Iris pigment epithelial cell (primary cell): Measurements from ENCODE around the gene PIK3C3.

ENCODE experiments used
- DNase-seq: peaks from one replicate; pipeline ENCODE4 v3.0.0-alpha.2; 2011; ENCODE audit warnings: low read depth

PIK3C3 gene

GRCh38 chr18:41954827-41955613 is at the start of gene PIK3C3:
Gene PIK3C3, plus strand, starts transcription at chr18:41955234. Its CDS starts 58 bp downstream, at chr18:41955292.
- peak; percentile 99 for DNase-seq

GRCh38 chr18:41905786-41906527 is 49.1 kb upstream of the PIK3C3 start:
- DNase-seq = no peak

- peak; percentile 66 for DNase-seq
Observed at GRCh38 chr18:41906528-41907146, 48.4 kb upstream of the PIK3C3 start.

- no peak for DNase-seq
Observed at GRCh38 chr18:41917181-41917580, 37.9 kb upstream of the PIK3C3 start.

- DNase-seq = no peak
Observed at GRCh38 chr18:41921770-41922169, 33.3 kb upstream of the PIK3C3 start.

- DNase-seq = no peak
Observed at GRCh38 chr18:41922176-41922575, 32.9 kb upstream of the PIK3C3 start.

- no peak for DNase-seq
Observed at GRCh38 chr18:41922841-41923240, 32.2 kb upstream of the PIK3C3 start.

- no peak for DNase-seq
Observed at GRCh38 chr18:41923446-41923845, 31.6 kb upstream of the PIK3C3 start.

- DNase-seq = no peak
Observed at GRCh38 chr18:41928581-41928980, 26.5 kb upstream of the PIK3C3 start.

GRCh38 chr18:41932899-41933298 is 22.1 kb upstream of the PIK3C3 start:
- no peak for DNase-seq

- DNase-seq = no peak
Observed at GRCh38 chr18:41933778-41934177, 21.3 kb upstream of the PIK3C3 start.

GRCh38 chr18:41936471-41937134 is 18.4 kb upstream of the PIK3C3 start:
- DNase-seq = no peak

- peak; percentile 98 for DNase-seq
Observed at GRCh38 chr18:41938445-41938844, 16.6 kb upstream of the PIK3C3 start.

- peak; percentile 42 for DNase-seq
Observed at GRCh38 chr18:41939326-41939725, 15.7 kb upstream of the PIK3C3 start.

- peak; percentile 98 for DNase-seq
Observed at GRCh38 chr18:41940506-41941215, 14.4 kb upstream of the PIK3C3 start.

GRCh38 chr18:41942254-41942653 is 12.8 kb upstream of the PIK3C3 start:
- DNase-seq = no peak

- no peak for DNase-seq
Observed at GRCh38 chr18:41948544-41949110, 6.4 kb upstream of the PIK3C3 start.

GRCh38 chr18:41949206-41949920 is 5.7 kb upstream of the PIK3C3 start:
- DNase-seq = no peak

- DNase-seq = no peak
Observed at GRCh38 chr18:41955688-41956087, 654 bp downstream of the PIK3C3 start.

- DNase-seq = no peak
Observed at GRCh38 chr18:41959045-41959444, 4.0 kb downstream of the PIK3C3 start.
